ENCODE data around the gene TTC31. TPM values are rescaled to one million over a fixed set of nuclear protein-coding genes. Genes with fewer than 3 reads are reported as not detected.

TTC31 gene
- total RNA-seq, 1 experiment from 2014 or later, result 20.4 TPM

- H3K36me3 ChIP-seq (replicated peaks; ENCODE audit: control insufficient read depth, insufficient read depth, low read length), result peaks cover 1% of the 10 kb centered on the region
- peak; percentile 90 for DNase-seq
- H3K4me3 ChIP-seq (ENCODE audit: insufficient read depth, low read depth, low read length), result peak overlapping the region; percentile 52
- peaks cover 77% of the 10 kb centered on the region for H3K27me3 ChIP-seq (ENCODE audit: control insufficient read depth, insufficient read depth, low read length)
These were observed 20.0 kb downstream of the TTC31 start for GRCh38 chr2:74502720-74503505.

- Histone ChIP-seq H3K36me3 (replicated peaks; ENCODE audit: control insufficient read depth, insufficient read depth, low read length) (peaks cover 1% of the 10 kb centered on the region), H3K27me3 (ENCODE audit: control insufficient read depth, insufficient read depth, low read length) (peaks cover 75% of the 10 kb centered on the region), H3K4me3 (ENCODE audit: insufficient read depth, low read depth, low read length) (peak overlapping the region; percentile 52)
- peak; percentile 78 for DNase-seq
These were observed 20.9 kb downstream of the TTC31 start for GRCh38 chr2:74503506-74504475.

- peaks cover 1% of the 10 kb centered on the region for H3K36me3 ChIP-seq (replicated peaks; ENCODE audit: control insufficient read depth, insufficient read depth, low read length)
- H3K27me3 ChIP-seq (ENCODE audit: control insufficient read depth, insufficient read depth, low read length), result peaks cover 74% of the 10 kb centered on the region
- DNase-seq, result no peak
- H3K4me3 ChIP-seq (ENCODE audit: insufficient read depth, low read depth, low read length), result no peak overlapping the region
These were observed 21.7 kb downstream of the TTC31 start for GRCh38 chr2:74504591-74504990.

GRCh38 chr2:74505448-74506246, 22.8 kb downstream of the TTC31 start:
- H3K27me3 ChIP-seq (ENCODE audit: control insufficient read depth, insufficient read depth, low read length), result peaks cover 74% of the 10 kb centered on the region
- H3K36me3 ChIP-seq (replicated peaks; ENCODE audit: control insufficient read depth, insufficient read depth, low read length), result peaks cover 1% of the 10 kb centered on the region
- H3K4me3 ChIP-seq (ENCODE audit: insufficient read depth, low read depth, low read length), result no peak overlapping the region
- DNase-seq, result no peak

- DNase-seq, result peak; percentile 99
- H3K27me3 ChIP-seq (ENCODE audit: control insufficient read depth, insufficient read depth, low read length), result peaks cover 74% of the 10 kb centered on the region
These were observed 24.5 kb downstream of the TTC31 start, which contains the start of gene PCGF1 for GRCh38 chr2:74507145-74507925. PCGF1 (minus strand) TSS chr2:74507695; CDS start chr2:74507668, 27 bp downstream.

GRCh38 chr2:74507926-74508520, 25.1 kb downstream of the TTC31 start:
- peaks cover 1% of the 10 kb centered on the region for H3K36me3 ChIP-seq (replicated peaks; ENCODE audit: control insufficient read depth, insufficient read depth, low read length)
- peak overlapping the region; percentile 91 for H3K4me3 ChIP-seq (ENCODE audit: insufficient read depth, low read depth, low read length)
- peaks cover 74% of the 10 kb centered on the region for H3K27me3 ChIP-seq (ENCODE audit: control insufficient read depth, insufficient read depth, low read length)
- DNase-seq, result peak; percentile 69

More at GRCh38 chr2:74507145-74507925, 24.5 kb downstream of the TTC31 start, which contains the start of gene PCGF1:
- Histone ChIP-seq H3K4me3 (ENCODE audit: insufficient read depth, low read depth, low read length) (peak within 1 kb of the TSS; percentile 91), H3K36me3 (replicated peaks; ENCODE audit: control insufficient read depth, insufficient read depth, low read length) (peaks cover 1% of the 10 kb centered on the region)

GRCh38 chr2:74510272-74510671, 27.4 kb downstream of the TTC31 start:
- peaks cover 76% of the 10 kb centered on the region for H3K27me3 ChIP-seq (ENCODE audit: control insufficient read depth, insufficient read depth, low read length)
- H3K4me3 ChIP-seq (ENCODE audit: insufficient read depth, low read depth, low read length), result no peak overlapping the region
- peaks cover 1% of the 10 kb centered on the region for H3K36me3 ChIP-seq (replicated peaks; ENCODE audit: control insufficient read depth, insufficient read depth, low read length)
- no peak for DNase-seq

GRCh38 chr2:74511104-74511989, 28.5 kb downstream of the TTC31 start:
- Histone ChIP-seq H3K27me3 (ENCODE audit: control insufficient read depth, insufficient read depth, low read length) (peaks cover 81% of the 10 kb centered on the region), H3K4me3 (ENCODE audit: insufficient read depth, low read depth, low read length) (no peak overlapping the region), H3K36me3 (replicated peaks; ENCODE audit: control insufficient read depth, insufficient read depth, low read length) (no peaks in the 10 kb centered on the region; the same call in 1 of the 2 replicates)
- no peak for DNase-seq

- H3K36me3 ChIP-seq (replicated peaks; ENCODE audit: control insufficient read depth, insufficient read depth, low read length), result no peaks in the 10 kb centered on the region
- DNase-seq, result peak; percentile 90
- H3K4me3 ChIP-seq (ENCODE audit: insufficient read depth, low read depth, low read length), result peak overlapping the region; percentile 6; the same call in 1 of the 2 replicates
- H3K27me3 ChIP-seq (ENCODE audit: control insufficient read depth, insufficient read depth, low read length), result peaks cover 96% of the 10 kb centered on the region
These were observed 30.1 kb downstream of the TTC31 start for GRCh38 chr2:74512744-74513604.

GRCh38 chr2:74513605-74514367, 30.9 kb downstream of the TTC31 start:
- peaks cover 97% of the 10 kb centered on the region for H3K27me3 ChIP-seq (ENCODE audit: control insufficient read depth, insufficient read depth, low read length)
- peak; percentile 84 for DNase-seq
- peak overlapping the region; percentile 34; the same call in 1 of the 2 replicates for H3K4me3 ChIP-seq (ENCODE audit: insufficient read depth, low read depth, low read length)
- no peaks in the 10 kb centered on the region for H3K36me3 ChIP-seq (replicated peaks; ENCODE audit: control insufficient read depth, insufficient read depth, low read length)

All from H7 (cell line).